Mucosa of rectum (tissue), 2 donors: ENCODE data around the gene GGT1.
"Not testable (repeated sequence)": the region's sequence is repeated elsewhere in the genome, so short reads cannot be mapped to it uniquely, and the experiment has no call there.

Source experiments
- H3K27ac ChIP-seq, 2 donors: one replicate each; pipeline ENCODE4 v1.7.0; 2013; ENCODE audit warnings: inconsistent platforms in 2 of 2, low read depth in 2 of 2, low read length in 2 of 2
- H3K27me3 ChIP-seq, 2 donors: one replicate each; pipeline ENCODE4 v1.7.0; 2013; ENCODE audit warnings: low read length in 2 of 2; ENCODE audit not compliant: control insufficient read depth in 2 of 2, insufficient read depth in 2 of 2
- H3K36me3 ChIP-seq, 2 donors: one replicate each; pipeline ENCODE4 v1.7.0; 2013; ENCODE audit warnings: low read length in 2 of 2; ENCODE audit not compliant: control insufficient read depth in 2 of 2, insufficient read depth in 2 of 2
- H3K4me1 ChIP-seq, 2 donors: one replicate each; pipeline ENCODE4 v1.7.0; 2013; ENCODE audit warnings: low read length in 2 of 2, mild to moderate bottlenecking in 1 of 2; ENCODE audit not compliant: control insufficient read depth in 2 of 2, insufficient read depth in 2 of 2
- H3K4me3 ChIP-seq, 2 donors: one replicate each; pipeline ENCODE4 v1.7.0; 2013; ENCODE audit warnings: low read length in 2 of 2
- H3K9ac ChIP-seq, 2 donors: one replicate each; pipeline ENCODE4 v1.7.0; 2013; ENCODE audit warnings: low read length in 2 of 2, low read depth in 1 of 2, mild to moderate bottlenecking in 1 of 2
- H3K9me3 ChIP-seq, 2 donors: one replicate each; pipeline ENCODE4 v1.7.0; 2013; ENCODE audit warnings: low read length in 2 of 2; ENCODE audit not compliant: control insufficient read depth in 2 of 2
- donor health status: healthy.
- donor health status: Normal muscosa, but diverticular disease.

Gene GGT1

GRCh38 chr22:24609888-24610287, 6.9 kb downstream of the GGT1 start:
- not testable (repeated sequence) for H3K9me3 ChIP-seq, H3K36me3 ChIP-seq, H3K27me3 ChIP-seq, H3K27ac ChIP-seq, H3K9ac ChIP-seq, H3K4me1 ChIP-seq, H3K4me3 ChIP-seq

GRCh38 chr22:24614794-24615193, 11.8 kb downstream of the GGT1 start:
- not testable (repeated sequence) for H3K4me3 ChIP-seq, H3K36me3 ChIP-seq, H3K4me1 ChIP-seq, H3K27me3 ChIP-seq, H3K9ac ChIP-seq, H3K9me3 ChIP-seq, H3K27ac ChIP-seq

GRCh38 chr22:24621244-24621643, 18.3 kb downstream of the GGT1 start:
- not testable (repeated sequence) for H3K36me3 ChIP-seq, H3K9me3 ChIP-seq, H3K4me1 ChIP-seq, H3K27ac ChIP-seq, H3K4me3 ChIP-seq, H3K9ac ChIP-seq, H3K27me3 ChIP-seq

- not testable (repeated sequence) for H3K4me1 ChIP-seq, H3K9me3 ChIP-seq, H3K4me3 ChIP-seq, H3K27ac ChIP-seq, H3K36me3 ChIP-seq, H3K9ac ChIP-seq, H3K27me3 ChIP-seq
Measured at GRCh38 chr22:24622596-24622995, 19.6 kb downstream of the GGT1 start.

- not testable (repeated sequence) for H3K4me3 ChIP-seq, H3K27me3 ChIP-seq, H3K27ac ChIP-seq, H3K36me3 ChIP-seq, H3K9me3 ChIP-seq, H3K4me1 ChIP-seq, H3K9ac ChIP-seq
Measured at GRCh38 chr22:24627911-24628310, 24.9 kb downstream of the GGT1 start.

GRCh38 chr22:24629069-24629468, 26.1 kb downstream of the GGT1 start:
- not testable (repeated sequence) for H3K9ac ChIP-seq, H3K36me3 ChIP-seq, H3K9me3 ChIP-seq

GRCh38 chr22:24630812-24631427, 27.9 kb downstream of the GGT1 start:
- H3K9me3 ChIP-seq, H3K27ac ChIP-seq, H3K4me1 ChIP-seq, H3K27me3 ChIP-seq, H3K9ac ChIP-seq, H3K36me3 ChIP-seq, H3K4me3 ChIP-seq: not testable (repeated sequence)

More at GRCh38 chr22:24629069-24629468, 26.1 kb downstream of the GGT1 start:
- H3K27me3 ChIP-seq, H3K27ac ChIP-seq, H3K4me3 ChIP-seq, H3K4me1 ChIP-seq: not testable (repeated sequence)

GRCh38 chr22:24631430-24632122, 28.6 kb downstream of the GGT1 start:
- not testable (repeated sequence) for H3K4me1 ChIP-seq, H3K9ac ChIP-seq, H3K4me3 ChIP-seq, H3K36me3 ChIP-seq, H3K27ac ChIP-seq, H3K27me3 ChIP-seq, H3K9me3 ChIP-seq

- not testable (repeated sequence) for H3K9me3 ChIP-seq, H3K36me3 ChIP-seq, H3K27ac ChIP-seq, H3K4me3 ChIP-seq, H3K4me1 ChIP-seq, H3K9ac ChIP-seq, H3K27me3 ChIP-seq
Measured at GRCh38 chr22:24632642-24633041, 29.6 kb downstream of the GGT1 start.

GRCh38 chr22:24633231-24634023, 30.4 kb downstream of the GGT1 start:
- not testable (repeated sequence) for H3K9ac ChIP-seq, H3K27ac ChIP-seq, H3K4me1 ChIP-seq, H3K36me3 ChIP-seq, H3K4me3 ChIP-seq, H3K27me3 ChIP-seq, H3K9me3 ChIP-seq
